WTC11 (cell line): ENCODE measurements around the gene HLA-E. TPM values are rescaled to one million over a fixed set of nuclear protein-coding genes. Genes with fewer than 3 reads are reported as not detected.

Source experiments
- ATAC-seq: fragments of 200-7000 bp; cut with Tn5 transposase; 2 replicates; pipeline ENCODE4 v1.10.0; 2021; ENCODE audit warnings: mild to moderate bottlenecking, moderate library complexity
- Bru-seq: library from RNA; stranded (reverse); fragments of 400-500 nt; gene quantifications from one replicate; lab custom pipeline; 2021; lab: Mats Ljungman, UMichigan
- CTCF ChIA-PET: fragments of 300-600 bp; sonication (Branson Sonifier 250); formaldehyde crosslinking; loops from one replicate; lab custom pipeline; 2021; ENCODE audit warnings: antibody characterized with exemption; lab: Charles Lee
- POLR2A ChIA-PET: fragments of 350-600 bp; sonication (Branson Sonifier 250); formaldehyde crosslinking; loops from one replicate; lab custom pipeline; 2021; ENCODE audit warnings: antibody characterized with exemption; lab: Charles Lee
- DNase-seq: peaks from one replicate; pipeline ENCODE4 v3.0.0; 2021; ENCODE audit warnings: low spot score
- H3K27ac Mint-ChIP-seq: 2 replicates; pipeline ENCODE4 v1.8.0; 2021; ENCODE audit warnings: mixed read lengths
- H3K27me3 Mint-ChIP-seq: 2 replicates; pipeline ENCODE4 v1.8.0; 2021; ENCODE audit warnings: low read depth, mild to moderate bottlenecking, moderate library complexity, mixed read lengths
- H3K36me3 Mint-ChIP-seq: 2 replicates; pipeline ENCODE4 v1.8.0; 2021; ENCODE audit warnings: mixed read lengths
- H3K4me1 Mint-ChIP-seq: 2 replicates; pipeline ENCODE4 v1.8.0; 2022; ENCODE audit warnings: mixed read lengths
- H3K4me3 Mint-ChIP-seq: 2 replicates; pipeline ENCODE4 v1.8.0; 2021; ENCODE audit warnings: mild to moderate bottlenecking, moderate library complexity, mixed read lengths
- H3K9me3 Mint-ChIP-seq: 2 replicates; pipeline ENCODE4 v1.8.0; 2021; ENCODE audit warnings: mixed read lengths
- ATF3 ChIP-seq: sonication (generic); formaldehyde crosslinking; conservative IDR thresholded peaks from 2 replicates; pipeline ENCODE4 v1.8.1; 2022; ENCODE audit warnings: mild to moderate bottlenecking, missing genetic modification reagents
- CREM ChIP-seq: sonication (generic); formaldehyde crosslinking; IDR thresholded peaks from 2 replicates; pipeline ENCODE4 v1.8.1; 2022; ENCODE audit warnings: mild to moderate bottlenecking, missing genetic modification reagents, moderate library complexity
- FOXP1 ChIP-seq: sonication (generic); formaldehyde crosslinking; IDR thresholded peaks from 2 replicates; pipeline ENCODE4 v1.8.0; 2022; ENCODE audit warnings: missing genetic modification reagents, mild to moderate bottlenecking, moderate library complexity, borderline replicate concordance
- FOXP4 ChIP-seq: sonication (generic); formaldehyde crosslinking; IDR thresholded peaks from 2 replicates; pipeline ENCODE4 v1.8.0; 2022; ENCODE audit warnings: mild to moderate bottlenecking, missing genetic modification reagents
- GTF2I ChIP-seq: fragments of 250-450 bp; sonication (Bioruptor Pico); conservative IDR thresholded peaks from 2 replicates; pipeline ENCODE4 v1.4.0; 2021; ENCODE audit warnings: mild to moderate bottlenecking
- HMGA2 ChIP-seq: fragments of 250-450 bp; sonication (Bioruptor Pico); IDR thresholded peaks from 2 replicates; pipeline ENCODE4 v1.4.0; 2021; ENCODE audit warnings: mild to moderate bottlenecking, moderate library complexity
- IRF2 ChIP-seq: sonication (generic); formaldehyde crosslinking; IDR thresholded peaks from 2 replicates; pipeline ENCODE4 v1.8.0; 2022; ENCODE audit warnings: low read depth, missing genetic modification reagents, borderline replicate concordance
- MAX ChIP-seq: sonication (generic); formaldehyde crosslinking; IDR thresholded peaks from 2 replicates; pipeline ENCODE4 v1.8.0; 2022; ENCODE audit warnings: mild to moderate bottlenecking, missing genetic modification reagents
- NFYB ChIP-seq: sonication (generic); formaldehyde crosslinking; conservative IDR thresholded peaks from 2 replicates; pipeline ENCODE4 v1.8.0; 2022; ENCODE audit warnings: low read depth, missing genetic modification reagents
- PRDM15 ChIP-seq: sonication (generic); formaldehyde crosslinking; IDR thresholded peaks from 2 replicates; pipeline ENCODE4 v1.8.0; 2022; ENCODE audit warnings: missing genetic modification reagents
- TEAD1 ChIP-seq: sonication (generic); formaldehyde crosslinking; IDR thresholded peaks from 2 replicates; pipeline ENCODE4 v1.8.0; 2022; ENCODE audit warnings: mild to moderate bottlenecking, missing genetic modification reagents
- USF1 ChIP-seq: sonication (generic); formaldehyde crosslinking; IDR thresholded peaks from 2 replicates; pipeline ENCODE4 v1.8.0; 2022; ENCODE audit warnings: mild to moderate bottlenecking, missing genetic modification reagents
- ZNF263 ChIP-seq: sonication (generic); formaldehyde crosslinking; IDR thresholded peaks from 2 replicates; pipeline ENCODE4 v1.8.1; 2022; ENCODE audit warnings: low read depth, mild to moderate bottlenecking, moderate library complexity, missing genetic modification reagents
- ZNF317 ChIP-seq: sonication (generic); formaldehyde crosslinking; IDR thresholded peaks from 2 replicates; pipeline ENCODE4 v1.8.1; 2023; ENCODE audit warnings: low read depth, mild to moderate bottlenecking, moderate library complexity, missing genetic modification reagents, borderline replicate concordance
- ZNF396 ChIP-seq: fragments of 250-450 bp; sonication (Bioruptor Pico); IDR thresholded peaks from 2 replicates; pipeline ENCODE4 v1.8.0; 2021; ENCODE audit warnings: mild to moderate bottlenecking, moderate library complexity, borderline replicate concordance
- long read RNA-seq, 3 experiments: library from RNA in 1 of 3; library from capped mRNA in 1 of 3; library from polyadenylated mRNA in 1 of 3; unstranded in 2 of 3; stranded (forward) in 1 of 3; transcript quantifications; one replicate each; pipeline ENCODE4 v2.0.0, GENCODE V29; 2021
- total RNA-seq: library from RNA; stranded (reverse); gene quantifications from 3 replicates; pipeline ENCODE4 v1.2.3, GENCODE V29; 2021

Gene HLA-E
- 44.6 to 49.0 TPM (median 44.7 TPM) in 3 replicates for total RNA-seq
- Bru-seq, nascent RNA = percentile 88 among the genes with signal in this experiment
- long read RNA-seq, experiment 1, transcript HLA-E-201 (8 exons, 2,601 nt) = major isoform, 77 of 107 reads
- long read RNA-seq, experiment 1, partial matches to known transcripts = 11 of 107 reads
- long read RNA-seq, experiment 1, other reads (novel, unspliced or antisense) = 19 of 107 reads
- long read RNA-seq, experiment 2, transcript HLA-E-201 (8 exons, 2,601 nt) = major isoform, 18 of 70 reads
- long read RNA-seq, experiment 2, partial matches to known transcripts = 30 of 70 reads
- long read RNA-seq, experiment 2, other reads (novel, unspliced or antisense) = 22 of 70 reads
- long read RNA-seq, experiment 3, transcript HLA-E-201 (8 exons, 2,601 nt) = major isoform, 35 of 39 reads
- long read RNA-seq, experiment 3, partial matches to known transcripts = 0 of 39 reads
- long read RNA-seq, experiment 3, other reads (novel, unspliced or antisense) = 4 of 39 reads

GRCh38 chr6:30489081-30490025 lies at the start of gene HLA-E:
Gene HLA-E, plus strand, starts transcription at chr6:30489509. Its CDS starts 23 bp downstream, at chr6:30489532.
- ChIA-PET CTCF (interaction anchor here (1.0 to 2.0 kb wide), 6 partner anchors 7 to 163 kb away, joined by 4 to 13 read pairs (median 9); partner anchors contain the start of gene TRIM39), POLR2A (interaction anchor here (1.2 kb wide), 1 partner anchor 52 kb away, joined by 3 read pairs; no protein-coding TSS in a partner anchor)
- ATAC-seq = peak; percentile 89

More at GRCh38 chr6:30489081-30490025, at the start of gene HLA-E:
- Mint-ChIP-seq H3K4me1 (peaks cover 8% of the 10 kb centered on the region), H3K27ac (peak within 1 kb of the TSS; percentile 98), H3K4me3 (peak within 1 kb of the TSS; percentile 86), H3K27me3 (peaks cover 5% of the 10 kb centered on the region), H3K9me3 (no peaks in the 10 kb centered on the region), H3K36me3 (peaks cover 26% of the 10 kb centered on the region)
- TF ChIP-seq IRF2 (CRISPR knock-in tag) (no peak), MAX (0 out of 2 replicates have a peak, but pooled peaks have one; percentile 17), HMGA2 (CRISPR knock-in tag) (no peak), USF1 (CRISPR knock-in tag) (peak; percentile 64; the same call in 1 of the 2 replicates), PRDM15 (no peak), ZNF263 (CRISPR knock-in tag) (no peak), NFYB (CRISPR knock-in tag) (peak; percentile 67), ATF3 (CRISPR knock-in tag) (no peak), ZNF317 (CRISPR knock-in tag) (peak; percentile 93), ZNF396 (CRISPR knock-in tag) (no peak), FOXP4 (CRISPR knock-in tag) (0 out of 2 replicates have a peak, but pooled peaks have one; percentile 47), FOXP1 (CRISPR knock-in tag) (0 out of 2 replicates have a peak, but pooled peaks have one; percentile 40), GTF2I (CRISPR knock-in tag) (0 out of 2 replicates have a peak, but pooled peaks have one; percentile 44), TEAD1 (CRISPR knock-in tag) (no peak), CREM (CRISPR knock-in tag) (peak; percentile 76; the same call in 1 of the 2 replicates)
- DNase-seq = peak; percentile 85
